Gastrocnemius medialis (tissue), 4 donors: ENCODE data around the gene FBXL7. TPM values are rescaled to one million over a fixed set of nuclear protein-coding genes. Genes with fewer than 3 reads are reported as not detected.

Source experiments
- ATAC-seq, 2 donors: fragments of 150-250 bp; one replicate each; pipeline ENCODE4 v1.9.1; 2016
- DNase-seq, 2 donors: peaks; one replicate each; pipeline ENCODE4 v3.0.0-alpha.2; 2019
- H3K27ac ChIP-seq, 4 donors: fragments of 200-600 bp; sonication (generic); 1 replicate in 1 of 4; 2 replicates in 3 of 4; pipeline ENCODE4 v1.5.1; 2016 to 2018; ENCODE audit warnings: mild to moderate bottlenecking in 2 of 4, moderate library complexity in 1 of 4
- H3K27me3 ChIP-seq, 3 donors: fragments of 200-600 bp; sonication (generic) in 2 of 3; 1 replicate in 1 of 3; 2 replicates in 2 of 3; pipeline versions ENCODE4 v1.5.1 to v1.6.0; 2016 to 2019; ENCODE audit warnings: mild to moderate bottlenecking in 1 of 3, moderate library complexity in 1 of 3
- H3K36me3 ChIP-seq, 2 donors: fragments of 200-600 bp; sonication (generic) in 1 of 2; one replicate each; pipeline ENCODE4 v1.5.1; 2017 to 2018
- H3K4me1 ChIP-seq, 2 donors: fragments of 200-600 bp; sonication (generic) in 1 of 2; one replicate each; pipeline ENCODE4 v1.5.1; 2016 to 2017; ENCODE audit warnings: mild to moderate bottlenecking in 2 of 2
- H3K4me3 ChIP-seq, 4 donors: fragments of 200-600 bp; sonication (generic) in 3 of 4; 1 replicate in 1 of 4; 2 replicates in 3 of 4; pipeline ENCODE4 v1.5.1; 2016 to 2019; ENCODE audit warnings: mild to moderate bottlenecking in 2 of 4
- H3K9me3 ChIP-seq, 3 donors: fragments of 200-600 bp; sonication (generic) in 2 of 3; 1 replicate in 1 of 3; 2 replicates in 2 of 3; pipeline ENCODE4 v1.5.1; 2016 to 2019
- POLR2A ChIP-seq, 2 donors: fragments of 450-650 bp; IDR thresholded peaks; one replicate each; pipeline ENCODE4 v1.6.1; 2017; ENCODE audit warnings: antibody characterized with exemption in 2 of 2, mild to moderate bottlenecking in 2 of 2, moderate library complexity in 2 of 2
- in situ Hi-C, 4 donors: fragments of 200-750 bp; cut with MboI; loops; one replicate each; pipeline versions ENCODE4 v1.15.0 to v1.8.0; 2017; ENCODE audit warnings: low sequenced_read_pairs in 4 of 4
- intact Hi-C: fragments of 100-400 bp; cut with DNase I; formaldehyde crosslinking; loops from one replicate; pipeline ENCODE4 v1.15.1; 2023; ENCODE audit warnings: low total_unique reads
- total RNA-seq, 4 donors: library from RNA; depleted of rRNA; stranded (reverse); fragments of >200 nt; gene quantifications; one replicate each; pipeline versions ENCODE4 v1.1.0 to v1.2.3, GENCODE V29; 2016
- TF ChIP-seq, protein P1 (sequence below), 5 experiments: fragments of 450-650 bp in 3 of 5; fragments of 200-600 bp in 2 of 5; sonication (generic) in 2 of 5; IDR thresholded peaks in 4 of 5; conservative IDR thresholded peaks in 1 of 5; 1 replicate in 4 of 5; 2 replicates in 1 of 5; pipeline ENCODE4 v1.5.1; 2016 to 2019; ENCODE audit warnings: antibody characterized with exemption in 5 of 5, mild to moderate bottlenecking in 3 of 5, moderate library complexity in 3 of 5

FBXL7 gene
- total RNA-seq, 4 donors from 2014 or later, result 2.4 to 4.9 (median 3.1) TPM

DNA sequence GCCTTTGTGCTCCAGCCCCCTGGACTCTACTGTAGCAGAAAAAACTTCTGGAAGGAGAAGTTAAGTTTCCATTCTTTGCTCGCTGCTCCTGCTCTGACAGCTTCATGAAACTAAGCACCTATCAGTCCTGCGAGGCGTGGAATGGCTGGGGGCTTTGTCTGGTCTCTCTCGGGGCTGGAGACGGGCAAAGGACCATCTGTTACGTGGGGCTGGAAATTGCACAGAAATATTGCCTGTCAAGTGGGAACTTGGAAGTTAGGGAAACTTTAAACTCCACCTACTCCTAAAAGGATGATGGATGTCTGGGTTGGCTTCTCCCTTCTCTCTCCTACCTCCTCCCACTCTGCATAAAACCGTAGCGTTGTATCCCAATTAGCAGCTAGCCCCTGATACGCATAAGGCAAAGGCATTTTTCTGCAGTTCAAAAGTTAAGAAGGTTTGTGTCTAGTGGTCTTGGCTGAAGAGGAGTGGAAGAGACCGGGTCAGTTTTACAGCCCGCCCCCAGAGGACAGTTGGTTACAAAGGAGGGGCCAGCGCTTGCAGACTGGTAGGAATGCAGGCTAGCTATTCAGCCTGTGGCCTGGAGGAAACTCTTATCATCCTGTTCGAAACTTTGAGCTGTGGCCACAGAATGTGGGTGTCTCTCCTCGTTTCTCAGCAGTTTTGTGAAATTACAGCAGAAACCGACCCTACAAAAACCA lies 1.3 kb downstream of the FBXL7 start:
- H3K27ac ChIP-seq, result peak overlapping the region; percentile 66 to 73 (median 72)
- in situ Hi-C loops (no loop called here), intact Hi-C loops (loop anchor here (10.0 kb wide), 1 partner anchor 294 kb away; no protein-coding TSS in a partner anchor)
- TF ChIP-seq, protein P1, sequence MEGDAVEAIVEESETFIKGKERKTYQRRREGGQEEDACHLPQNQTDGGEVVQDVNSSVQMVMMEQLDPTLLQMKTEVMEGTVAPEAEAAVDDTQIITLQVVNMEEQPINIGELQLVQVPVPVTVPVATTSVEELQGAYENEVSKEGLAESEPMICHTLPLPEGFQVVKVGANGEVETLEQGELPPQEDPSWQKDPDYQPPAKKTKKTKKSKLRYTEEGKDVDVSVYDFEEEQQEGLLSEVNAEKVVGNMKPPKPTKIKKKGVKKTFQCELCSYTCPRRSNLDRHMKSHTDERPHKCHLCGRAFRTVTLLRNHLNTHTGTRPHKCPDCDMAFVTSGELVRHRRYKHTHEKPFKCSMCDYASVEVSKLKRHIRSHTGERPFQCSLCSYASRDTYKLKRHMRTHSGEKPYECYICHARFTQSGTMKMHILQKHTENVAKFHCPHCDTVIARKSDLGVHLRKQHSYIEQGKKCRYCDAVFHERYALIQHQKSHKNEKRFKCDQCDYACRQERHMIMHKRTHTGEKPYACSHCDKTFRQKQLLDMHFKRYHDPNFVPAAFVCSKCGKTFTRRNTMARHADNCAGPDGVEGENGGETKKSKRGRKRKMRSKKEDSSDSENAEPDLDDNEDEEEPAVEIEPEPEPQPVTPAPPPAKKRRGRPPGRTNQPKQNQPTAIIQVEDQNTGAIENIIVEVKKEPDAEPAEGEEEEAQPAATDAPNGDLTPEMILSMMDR (IDR thresholded peaks at IDR 0.05 in 4 of 5, conservative IDR thresholded peaks at IDR 0.05 in 1 of 5), result peak in 2 of 5 experiments; percentile 13 to 19
- no peak for TF ChIP-seq POLR2A (IDR thresholded peaks at IDR 0.05)
- peaks cover 0 to 4% (median 0%) of the 10 kb centered on the region in 3 donors for H3K27me3 ChIP-seq
- ATAC-seq, result peak; percentile 2 to 34
- DNase-seq, result peak; percentile 12 to 15
- peaks cover 0 to 3% of the 10 kb centered on the region in 2 donors for H3K4me1 ChIP-seq
- peak overlapping the region; percentile 50 to 65 (median 56) for H3K4me3 ChIP-seq
- H3K9me3 ChIP-seq, result no peaks in the 10 kb centered on the region
- no peaks in the 10 kb centered on the region for H3K36me3 ChIP-seq

DNA sequence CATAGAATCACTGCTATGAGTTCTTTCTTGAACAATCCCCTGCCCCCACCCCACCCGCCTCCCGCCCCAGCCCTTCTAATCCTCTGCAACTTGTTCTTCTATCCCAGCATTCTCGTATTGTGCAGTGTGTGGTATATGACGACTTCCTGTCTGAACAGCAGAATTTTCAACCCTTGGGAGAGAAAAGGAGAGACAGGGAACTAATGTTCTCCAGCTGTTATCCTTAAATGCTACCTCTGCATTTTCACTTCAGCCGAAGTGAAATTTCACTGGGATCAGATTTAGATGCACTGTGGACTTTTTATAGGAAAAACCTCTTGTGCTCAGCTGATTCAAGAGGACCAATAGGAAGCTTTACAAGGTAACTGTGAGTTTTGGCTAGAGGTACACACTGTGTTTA lies 2.2 kb downstream of the FBXL7 start:
- DNase-seq (no peak), ATAC-seq (no peak)
- Histone ChIP-seq H3K27me3 (peaks cover 0 to 4% (median 0%) of the 10 kb centered on the region in 3 donors), H3K4me1 (peaks cover 0 to 3% of the 10 kb centered on the region in 2 donors), H3K4me3 (peak overlapping the region; percentile 50 to 65 (median 56)), H3K9me3 (no peaks in the 10 kb centered on the region), H3K27ac (peak overlapping the region in 3 of 4 donors; percentile 72 to 73 (median 72)), H3K36me3 (no peaks in the 10 kb centered on the region)
- intact Hi-C loops, result loop anchor here (10.0 kb wide), 1 partner anchor 293 kb away; no protein-coding TSS in a partner anchor
- in situ Hi-C loops, result no loop called here
- no peak for TF ChIP-seq POLR2A (IDR thresholded peaks at IDR 0.05)
- TF ChIP-seq, protein P1 (IDR thresholded peaks at IDR 0.05 in 4 of 5, conservative IDR thresholded peaks at IDR 0.05 in 1 of 5), result no peak

DNA sequence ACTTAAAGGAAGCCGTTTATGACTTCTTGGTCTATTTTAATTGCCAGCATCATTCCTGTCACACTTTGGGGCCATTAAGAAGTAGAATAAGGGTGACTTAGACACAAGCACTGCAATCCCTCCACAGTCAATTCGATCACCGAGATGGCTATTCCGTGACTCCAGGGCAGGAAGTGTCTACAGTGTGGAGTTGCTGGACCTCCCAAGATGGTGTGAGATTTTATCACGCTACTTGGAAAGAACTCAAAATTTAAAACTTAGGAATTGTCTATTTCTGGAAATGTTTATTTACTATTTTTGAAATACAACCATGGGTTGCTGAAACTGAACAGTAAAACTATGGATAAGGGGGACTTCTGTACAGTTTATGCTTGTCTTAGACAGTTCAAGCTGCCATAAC lies 6.2 kb downstream of the FBXL7 start:
- ATAC-seq (no peak), DNase-seq (no peak)
- no peak overlapping the region for H3K27ac ChIP-seq
- no peaks in the 10 kb centered on the region for H3K36me3 ChIP-seq
- no peak overlapping the region for H3K4me3 ChIP-seq
- in situ Hi-C loops (no loop called here), intact Hi-C loops (loop anchor here (10.0 kb wide), 1 partner anchor 289 kb away; no protein-coding TSS in a partner anchor)
- no peaks in the 10 kb centered on the region for H3K9me3 ChIP-seq
- peaks cover 0 to 3% of the 10 kb centered on the region in 2 donors for H3K4me1 ChIP-seq
- TF ChIP-seq POLR2A (IDR thresholded peaks at IDR 0.05), result no peak
- TF ChIP-seq, protein P1 (IDR thresholded peaks at IDR 0.05 in 4 of 5, conservative IDR thresholded peaks at IDR 0.05 in 1 of 5), result no peak
- no peaks in the 10 kb centered on the region for H3K27me3 ChIP-seq

DNA sequence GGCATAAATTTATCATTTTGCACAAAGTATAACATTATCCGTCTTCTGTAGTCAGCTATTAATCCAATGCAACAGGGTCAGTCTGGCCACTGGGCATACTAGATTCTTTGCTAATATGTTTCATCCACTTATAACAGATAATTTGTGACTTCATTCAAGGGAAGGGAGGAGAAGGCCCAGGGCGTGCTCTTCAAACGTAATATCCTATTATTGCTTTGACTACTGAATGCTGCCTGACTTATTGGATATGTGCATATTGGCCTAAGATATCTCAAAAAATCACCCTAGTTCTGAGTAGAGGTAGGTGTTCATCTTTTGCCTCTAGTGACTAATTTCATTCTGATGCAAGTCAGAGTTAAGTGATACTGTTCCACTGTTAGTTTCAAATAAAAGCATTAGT lies 6.9 kb downstream of the FBXL7 start:
- TF ChIP-seq, protein P1 (IDR thresholded peaks at IDR 0.05 in 4 of 5, conservative IDR thresholded peaks at IDR 0.05 in 1 of 5), result no peak
- TF ChIP-seq POLR2A (IDR thresholded peaks at IDR 0.05), result no peak
- DNase-seq (no peak), ATAC-seq (no peak)
- Histone ChIP-seq H3K9me3 (no peaks in the 10 kb centered on the region), H3K27ac (no peak overlapping the region), H3K4me3 (no peak overlapping the region), H3K4me1 (peaks cover 0 to 8% of the 10 kb centered on the region in 2 donors), H3K36me3 (no peaks in the 10 kb centered on the region), H3K27me3 (no peaks in the 10 kb centered on the region)
- intact Hi-C loops, result loop anchor here (10.0 kb wide), 1 partner anchor 288 kb away; no protein-coding TSS in a partner anchor
- in situ Hi-C loops, result no loop called here
